Sciatic nerve (tissue), 2 donors: ENCODE results near the gene PLK3. TPM values are rescaled to one million over a fixed set of nuclear protein-coding genes. Genes with fewer than 3 reads are reported as not detected.
"Not testable (repeated sequence)": the region's sequence is repeated elsewhere in the genome, so short reads cannot be mapped to it uniquely, and the experiment has no call there.

Experiments used
- ATAC-seq: fragments of 200-7000 bp; cut with Tn5 transposase; one replicate; pipeline ENCODE4 v1.9.1; 2020; ENCODE audit warnings: mild to moderate bottlenecking, moderate library complexity
- DNase-seq: peaks from one replicate; pipeline ENCODE4 v3.0.0-alpha.2; 2020; ENCODE audit warnings: low spot score
- intact Hi-C: fragments of 100-400 bp; cut with DNase I; formaldehyde crosslinking; loops from one replicate; pipeline ENCODE4 v1.14.2; 2022
- total RNA-seq: library from RNA; stranded (reverse); fragmentation: NEBNext Ultra II Directional; extraction: Animal tissue kit (Norgen Biotek cat#: 25700); gene quantifications from one replicate; pipeline ENCODE4 v1.2.1, GENCODE V29; 2021
- donor health status: DM: no; HTN: no; CAD: no.
- donor health status: DM: no; HTN: no; CAD: no.

The PLK3 gene
- total RNA-seq, 1 donor from 2014 or later, result 26.1 TPM

GRCh38 chr1:44806704-44807363 lies 6.7 kb downstream of the PLK3 start, which contains the start of gene DYNLT4:
Gene DYNLT4 (minus strand): TSS chr1:44807351. CDS start chr1:44806668, 683 bp downstream.
- intact Hi-C loops, result no loop called here
- ATAC-seq, result no peak
- DNase-seq, result peak; percentile 64

DNA sequence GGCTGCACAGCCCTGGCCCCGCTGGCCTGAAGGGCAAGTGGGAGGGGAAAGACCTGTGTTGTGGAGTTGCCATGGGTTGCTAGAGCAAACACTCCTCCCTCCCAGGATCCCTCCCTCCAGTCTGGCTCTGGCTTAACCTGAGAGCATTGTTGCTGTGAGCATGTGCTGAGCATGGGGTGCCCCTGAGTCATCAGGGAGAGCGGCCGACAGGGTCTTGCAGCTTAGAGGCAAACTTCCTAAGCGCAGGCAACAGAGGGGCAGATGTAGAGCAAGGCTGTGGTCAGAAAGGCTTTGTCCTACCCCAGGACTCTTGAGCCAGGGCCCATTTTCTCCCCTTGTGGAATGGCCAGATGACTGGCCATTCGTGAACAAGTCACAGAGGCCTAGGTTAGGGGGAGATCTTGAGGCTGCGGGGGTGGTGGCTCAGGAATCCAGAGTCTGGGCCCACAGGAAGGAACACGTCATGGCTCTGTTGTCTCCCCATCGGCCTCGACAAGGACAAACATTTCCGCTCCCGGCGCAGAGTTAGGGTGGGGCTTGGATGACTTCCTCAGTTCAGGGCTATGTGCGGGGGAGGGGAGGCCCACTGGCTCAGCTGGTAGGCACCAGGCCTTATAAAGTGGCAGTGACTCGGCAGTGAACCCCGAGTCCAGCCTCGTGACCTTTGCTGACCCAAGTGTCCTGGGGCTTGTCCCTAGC lies 7.3 kb downstream of the PLK3 start:
- intact Hi-C loops, result no loop called here
- ATAC-seq, result peak; percentile 89

GRCh38 chr1:44808063-44808937 lies 8.1 kb downstream of the PLK3 start, which contains the start of gene BTBD19:
Gene BTBD19 (plus strand): TSS chr1:44808523. CDS start chr1:44808821, 298 bp downstream.
- ATAC-seq (peak; percentile 87), DNase-seq (peak; percentile 93)
- intact Hi-C loops, result no loop called here

More for the DNA sequence above, 7.3 kb downstream of the PLK3 start:
- peak; percentile 98 for DNase-seq

GRCh38 chr1:44808938-44809917 lies 9.1 kb downstream of the PLK3 start:
- ATAC-seq (no peak), DNase-seq (peak; percentile 74)
- intact Hi-C loops, result no loop called here

GRCh38 chr1:44810101-44810761 lies 10.1 kb downstream of the PLK3 start:
- ATAC-seq (no peak), DNase-seq (peak; percentile 86)
- intact Hi-C loops, result no loop called here

- ATAC-seq, intact Hi-C loops, DNase-seq: not testable (repeated sequence)
Observed at GRCh38 chr1:44810762-44811105, 10.6 kb downstream of the PLK3 start.

GRCh38 chr1:44811234-44811633 lies 11.1 kb downstream of the PLK3 start:
- intact Hi-C loops, result no loop called here
- ATAC-seq (no peak), DNase-seq (peak; percentile 23)

GRCh38 chr1:44812822-44813543 lies 12.8 kb downstream of the PLK3 start:
- DNase-seq, result peak; percentile 69
- ATAC-seq, result no peak
- intact Hi-C loops, result no loop called here

DNA sequence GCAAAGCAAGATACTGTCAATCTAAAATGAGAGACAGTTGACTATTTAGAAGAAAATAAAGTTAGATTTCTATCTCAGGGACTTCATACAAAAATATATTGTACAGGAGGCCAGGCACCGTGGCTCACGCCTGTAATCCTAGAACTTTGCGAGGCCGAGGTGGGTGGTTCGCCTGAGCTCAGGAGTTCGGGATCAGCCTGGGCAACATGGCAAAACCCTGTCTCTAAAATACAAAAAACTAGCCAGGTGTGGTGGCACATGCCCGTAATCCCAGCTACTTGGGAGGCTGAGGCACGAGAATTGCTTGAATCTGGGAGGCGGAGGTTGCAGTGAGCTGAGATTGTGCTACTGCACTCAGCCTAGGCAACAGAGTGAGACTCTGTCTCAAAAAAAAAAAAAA lies 15.7 kb downstream of the PLK3 start:
- intact Hi-C loops, ATAC-seq: not testable (repeated sequence)
- peak; percentile 23 for DNase-seq

- DNase-seq (no peak), ATAC-seq (no peak)
- intact Hi-C loops, result no loop called here
Observed at GRCh38 chr1:44817307-44817706, 17.1 kb downstream of the PLK3 start.

DNA sequence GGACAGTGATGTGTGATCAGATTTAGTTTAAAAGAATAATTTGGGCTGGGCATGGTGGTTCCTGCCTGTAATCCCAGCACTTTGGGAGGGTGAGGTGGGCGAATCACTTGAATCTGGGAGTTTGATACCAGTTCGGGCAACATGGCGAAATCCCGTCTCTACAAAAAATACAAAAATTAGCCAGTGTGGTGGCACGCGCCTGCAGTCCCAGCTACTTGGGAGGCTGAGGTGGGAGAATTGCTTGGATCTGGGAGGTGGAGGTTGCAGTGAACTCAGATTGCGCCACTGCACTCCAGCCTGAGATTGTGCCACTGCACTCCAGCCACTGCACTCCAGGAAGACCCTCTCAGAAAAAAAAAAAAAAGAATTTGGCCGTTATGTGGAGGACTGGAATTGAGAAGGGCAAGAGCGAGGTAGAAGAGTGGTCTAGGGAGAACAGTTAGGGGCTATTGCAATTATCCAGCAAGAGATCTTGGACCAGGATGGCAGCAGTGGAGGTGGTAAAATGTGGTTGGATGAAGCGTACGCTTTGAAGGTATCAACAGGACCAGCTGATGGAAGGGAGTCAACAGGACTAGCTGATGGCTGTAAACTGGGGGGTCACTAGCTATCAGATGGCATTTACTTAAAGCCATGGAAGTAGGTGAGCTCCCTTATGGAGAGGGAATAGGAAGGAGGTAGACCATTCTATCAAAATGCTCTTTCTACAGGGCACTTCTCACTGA lies 17.8 kb downstream of the PLK3 start:
- peak; percentile 30 for DNase-seq
- intact Hi-C loops, result no loop called here
- no peak for ATAC-seq

GRCh38 chr1:44819196-44819607 lies 19.0 kb downstream of the PLK3 start:
- DNase-seq (no peak), ATAC-seq (peak; percentile 2)
- intact Hi-C loops, result no loop called here

DNA sequence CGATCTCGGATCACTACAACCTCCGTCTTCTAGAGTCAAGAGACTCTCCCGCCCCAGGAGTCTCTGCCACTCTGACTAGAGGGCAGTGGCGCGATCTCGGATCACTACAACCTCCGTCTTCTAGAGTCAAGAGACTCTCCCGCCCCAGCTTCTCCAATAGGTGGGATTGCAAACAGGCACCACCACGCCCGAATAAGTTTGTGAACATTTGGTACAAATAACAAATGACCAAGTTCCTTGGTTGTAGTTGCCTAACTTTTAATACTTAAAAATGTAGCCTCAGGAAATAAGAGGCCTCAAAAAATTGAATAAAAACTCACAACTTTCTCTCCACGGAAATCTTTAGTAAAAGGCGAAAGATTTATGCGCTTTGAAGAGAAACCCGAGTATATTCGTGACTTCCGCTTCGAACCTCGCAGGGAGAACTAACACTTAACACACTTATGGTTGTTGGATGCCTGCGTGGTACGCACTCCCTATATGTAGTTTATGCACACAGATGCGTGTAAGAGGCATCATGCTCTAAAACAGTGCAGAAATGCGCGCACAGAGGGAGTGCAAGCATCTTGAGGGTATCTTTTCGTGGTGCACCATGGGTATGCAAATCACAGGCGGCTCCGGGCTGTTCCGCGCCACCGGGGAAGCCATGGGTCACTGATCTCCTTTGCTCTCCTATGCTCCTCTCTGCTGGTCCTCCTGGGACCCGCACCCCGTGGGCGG lies 19.6 kb downstream of the PLK3 start:
- intact Hi-C loops, result no loop called here
- DNase-seq, result peak; percentile 84
- ATAC-seq, result peak; percentile 89

DNA sequence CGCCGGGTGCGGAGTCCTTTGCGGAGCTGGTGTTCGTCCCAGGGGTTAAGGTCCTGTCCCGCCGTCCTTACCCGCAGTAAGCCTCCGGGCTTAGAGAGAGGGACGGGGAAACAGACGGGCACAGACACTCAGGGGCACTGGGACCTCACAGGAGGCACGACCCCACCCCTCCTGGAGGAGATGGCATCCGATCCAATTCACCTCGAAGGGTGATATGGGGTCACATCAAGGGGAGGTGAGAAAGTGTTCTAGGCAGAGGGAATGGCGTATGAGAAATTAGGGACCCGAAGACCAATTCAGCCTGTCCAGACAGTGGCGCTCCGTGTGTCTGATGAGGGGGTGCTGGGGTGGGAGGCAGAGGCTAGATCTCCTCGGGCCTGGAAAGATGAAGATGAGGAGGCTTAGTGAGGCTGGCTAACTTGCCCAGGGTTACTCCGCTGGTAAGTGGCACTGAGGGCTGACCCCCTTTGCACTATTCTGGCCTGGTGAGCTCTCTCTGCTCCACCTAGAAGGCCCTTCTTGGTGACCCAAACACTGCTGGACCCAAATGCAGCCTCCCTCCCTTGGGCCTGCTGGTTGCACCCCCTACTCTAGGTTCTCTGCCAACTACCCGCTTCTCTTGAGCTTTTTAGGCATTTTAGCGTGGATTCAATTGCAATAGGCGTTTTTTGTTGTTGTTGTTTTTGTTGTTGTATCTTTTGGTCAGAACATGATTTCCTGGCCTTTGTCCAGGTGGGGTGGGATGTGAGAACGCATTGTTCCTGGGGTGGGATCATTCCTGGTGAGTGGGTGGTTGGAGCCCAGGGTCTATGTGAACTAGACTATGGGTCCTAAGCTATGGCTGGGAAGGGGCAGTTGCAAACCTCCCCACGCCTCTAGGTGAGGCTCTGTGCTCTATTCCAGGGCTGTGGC lies 20.4 kb downstream of the PLK3 start:
- ATAC-seq, result peak; percentile 27
- intact Hi-C loops, result no loop called here
- peak; percentile 62 for DNase-seq

- DNase-seq, result no peak
- intact Hi-C loops, result no loop called here
- no peak for ATAC-seq
Observed at GRCh38 chr1:44821240-44821715, 21.1 kb downstream of the PLK3 start.
